HG02678 (cell line): ENCODE measurements around the gene BAHCC1.

Experiments
- ATAC-seq: cut with Tn5 transposase; IDR thresholded peaks from one replicate; pipeline ENCODE4 v1.9.1; 2021; ENCODE audit warnings: mild to moderate bottlenecking, moderate library complexity; ENCODE audit not compliant: unreplicated experiment

Gene BAHCC1

DNA sequence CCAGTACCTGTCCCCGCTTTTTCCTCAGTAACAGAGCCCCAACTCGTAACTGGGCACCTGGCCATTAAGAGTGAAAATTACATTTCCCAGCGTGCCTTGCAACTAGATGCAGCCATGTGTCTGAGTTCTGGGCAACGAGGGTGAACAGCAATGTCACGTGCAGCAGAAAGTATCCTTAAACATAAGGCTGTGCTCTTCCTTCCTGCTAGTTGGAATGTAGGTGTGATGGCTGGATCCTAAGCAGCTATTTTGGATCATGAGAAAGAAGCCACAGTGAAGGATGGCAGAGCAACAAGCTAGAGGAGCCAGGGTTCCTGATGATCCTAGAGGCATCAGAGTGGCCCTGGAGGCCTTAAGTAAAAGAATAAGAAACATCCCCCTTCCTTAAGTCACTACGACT lies 81.4 kb downstream of the BAHCC1 start:
- no peak for ATAC-seq

DNA sequence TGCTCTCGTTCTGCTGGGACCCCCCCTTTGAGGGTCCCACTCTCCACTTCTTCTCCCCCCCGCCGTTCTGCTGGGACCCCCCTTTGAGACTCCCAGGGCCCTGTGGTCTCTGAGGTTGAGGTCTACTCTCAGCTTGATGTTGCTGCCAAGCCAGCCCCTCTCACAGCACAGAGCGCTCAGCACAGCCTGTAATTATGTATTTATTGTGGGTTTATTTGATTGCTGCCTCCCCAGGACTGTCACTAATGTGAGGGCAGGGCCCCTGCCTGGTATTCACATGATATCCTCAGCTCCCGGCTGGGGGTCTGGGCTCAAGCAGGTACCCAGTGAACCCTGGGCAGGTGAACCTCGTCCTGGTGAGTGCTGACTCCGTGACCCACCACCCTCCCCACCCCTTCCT lies 81.9 kb downstream of the BAHCC1 start:
- no peak for ATAC-seq

DNA sequence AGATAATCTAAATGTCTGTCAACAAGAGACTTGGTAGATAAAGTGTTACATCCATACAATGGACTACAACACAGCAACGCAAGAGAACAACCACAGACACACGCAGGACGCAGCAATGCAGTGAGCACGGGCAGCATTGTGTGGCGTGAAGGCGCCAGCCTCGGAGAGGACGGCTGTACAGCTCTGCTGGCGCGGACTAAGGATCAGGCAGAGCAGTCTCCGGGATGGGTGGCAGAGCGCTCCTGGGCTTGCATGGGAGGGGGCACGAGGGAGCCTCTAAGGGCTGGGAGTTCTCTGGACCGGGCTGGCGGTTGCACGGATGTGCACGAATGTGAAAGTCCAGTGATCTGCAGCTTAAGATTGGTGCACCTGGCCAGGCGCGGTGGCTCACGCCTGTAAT lies 82.9 kb downstream of the BAHCC1 start:
- ATAC-seq = no peak

DNA sequence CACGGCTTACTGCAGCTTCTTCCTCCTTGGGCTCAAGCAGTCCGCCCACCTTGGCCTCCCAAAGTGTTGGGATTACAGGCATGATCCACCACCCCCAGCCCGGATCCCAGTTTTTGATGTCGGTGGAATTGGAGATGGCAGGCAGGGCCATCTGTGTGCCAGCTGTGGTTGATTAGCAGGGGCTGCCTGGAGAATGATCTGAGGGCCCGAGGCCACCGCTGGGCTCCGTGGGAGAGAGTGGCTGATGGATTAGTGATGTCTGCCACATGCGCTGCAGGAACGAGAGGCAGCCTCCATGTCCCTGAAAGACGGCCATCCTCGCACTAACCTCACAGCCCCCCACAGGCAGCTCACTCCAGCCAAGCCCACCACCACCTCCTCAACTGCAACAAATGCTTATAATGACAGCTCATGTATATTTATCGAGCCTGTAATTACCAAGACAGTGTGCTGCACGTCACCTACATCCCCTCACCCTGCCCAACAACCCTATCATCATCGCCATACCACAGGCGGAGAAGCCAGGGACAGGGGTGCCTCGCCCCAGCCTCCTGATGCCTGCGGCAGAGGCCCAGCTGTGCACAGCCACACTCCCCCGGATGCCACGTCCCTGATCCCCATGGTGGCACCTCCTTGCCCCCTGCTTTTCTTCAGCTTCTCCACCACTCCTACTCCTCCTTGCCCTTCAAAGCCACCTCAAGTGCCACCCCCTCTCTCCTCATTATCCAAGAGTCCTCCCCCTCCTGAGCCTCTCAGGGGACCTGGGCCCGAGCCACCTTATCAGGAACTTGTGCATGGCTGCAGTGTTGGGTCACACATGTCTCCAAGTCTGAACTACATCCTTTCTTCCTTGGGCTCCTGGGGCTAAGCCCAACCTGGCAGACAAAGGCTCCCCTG lies 84.2 kb downstream of the BAHCC1 start:
- no peak for ATAC-seq

DNA sequence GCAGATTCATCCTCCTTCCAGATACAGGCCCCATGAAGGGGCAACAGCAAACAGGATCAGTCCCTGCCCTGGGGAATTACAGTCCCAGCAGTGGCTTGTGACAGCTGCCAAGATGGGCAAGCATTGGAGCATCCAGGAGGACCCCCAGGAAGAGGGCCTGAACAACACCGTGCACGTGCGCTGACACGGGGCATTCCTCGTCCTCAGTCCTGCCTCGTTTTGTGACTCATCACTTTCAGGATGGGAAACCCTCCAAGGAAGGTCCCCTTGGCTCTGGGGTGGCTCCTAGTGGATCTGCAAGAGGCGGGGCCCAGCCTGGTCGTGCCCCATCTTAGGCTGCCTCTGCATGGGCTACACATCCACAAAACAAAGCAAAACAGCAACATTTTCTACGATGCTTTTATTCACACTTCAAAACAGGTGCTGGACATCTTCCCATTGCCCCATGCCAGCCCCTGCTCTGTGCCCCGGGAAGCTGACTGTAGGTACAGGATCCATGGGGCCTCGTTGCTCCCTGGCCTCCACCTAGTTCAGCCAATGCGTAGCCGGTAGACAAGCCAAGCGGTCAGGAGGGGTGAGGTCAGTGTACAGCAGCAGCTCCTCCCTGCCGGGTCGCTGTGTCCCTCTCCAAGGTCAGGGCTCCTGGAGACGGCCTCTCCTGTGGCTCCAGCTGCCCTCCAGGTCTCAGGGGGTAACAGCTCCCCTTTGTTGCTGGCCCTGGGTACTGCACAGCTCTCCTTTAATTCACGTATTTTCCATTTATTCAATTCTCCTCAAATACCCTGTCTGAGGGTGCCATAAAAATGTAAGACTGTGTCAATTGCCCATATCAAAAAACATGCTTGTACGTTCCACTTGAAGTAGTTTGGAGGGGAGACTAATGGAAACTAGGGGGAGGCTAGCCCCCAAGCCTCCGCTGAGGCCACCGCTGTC lies 85.1 kb downstream of the BAHCC1 start:
- no peak for ATAC-seq

DNA sequence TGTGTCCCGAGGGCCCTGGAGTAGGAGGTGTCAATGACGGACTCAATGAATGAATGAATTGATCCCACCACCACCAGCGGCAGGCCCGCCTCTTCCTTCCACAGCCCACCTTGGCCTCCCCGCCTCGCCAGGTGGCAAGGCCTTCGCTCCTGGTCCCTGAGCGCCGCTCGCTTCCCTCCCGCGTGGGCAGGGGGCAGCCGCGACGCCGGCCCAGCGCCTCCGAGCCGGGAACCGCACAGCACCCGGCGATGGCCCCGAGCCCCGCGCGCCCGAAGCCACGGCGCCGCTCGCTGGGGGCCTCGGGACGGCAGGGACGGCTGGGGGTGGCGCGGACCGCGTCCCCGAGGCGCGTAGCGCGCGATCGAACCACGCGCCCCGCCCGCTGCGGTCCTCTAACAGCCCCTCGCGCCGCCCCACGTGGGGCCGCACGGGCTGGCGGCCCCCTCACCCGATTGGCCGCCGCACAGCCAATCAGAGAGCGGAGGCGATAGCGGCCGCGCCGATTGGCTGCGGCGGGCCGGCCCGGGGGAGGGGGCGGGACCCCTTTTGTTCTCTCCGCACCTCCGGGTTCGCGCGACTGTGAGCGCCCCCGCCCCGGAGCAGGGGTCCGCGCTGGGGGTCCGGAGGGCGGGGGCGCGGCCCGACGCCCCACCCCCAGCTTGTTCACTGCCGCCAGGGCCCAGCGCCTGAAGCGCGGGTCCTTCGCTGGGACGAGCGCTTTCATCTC lies 86.0 kb downstream of the BAHCC1 start:
- no peak for ATAC-seq

DNA sequence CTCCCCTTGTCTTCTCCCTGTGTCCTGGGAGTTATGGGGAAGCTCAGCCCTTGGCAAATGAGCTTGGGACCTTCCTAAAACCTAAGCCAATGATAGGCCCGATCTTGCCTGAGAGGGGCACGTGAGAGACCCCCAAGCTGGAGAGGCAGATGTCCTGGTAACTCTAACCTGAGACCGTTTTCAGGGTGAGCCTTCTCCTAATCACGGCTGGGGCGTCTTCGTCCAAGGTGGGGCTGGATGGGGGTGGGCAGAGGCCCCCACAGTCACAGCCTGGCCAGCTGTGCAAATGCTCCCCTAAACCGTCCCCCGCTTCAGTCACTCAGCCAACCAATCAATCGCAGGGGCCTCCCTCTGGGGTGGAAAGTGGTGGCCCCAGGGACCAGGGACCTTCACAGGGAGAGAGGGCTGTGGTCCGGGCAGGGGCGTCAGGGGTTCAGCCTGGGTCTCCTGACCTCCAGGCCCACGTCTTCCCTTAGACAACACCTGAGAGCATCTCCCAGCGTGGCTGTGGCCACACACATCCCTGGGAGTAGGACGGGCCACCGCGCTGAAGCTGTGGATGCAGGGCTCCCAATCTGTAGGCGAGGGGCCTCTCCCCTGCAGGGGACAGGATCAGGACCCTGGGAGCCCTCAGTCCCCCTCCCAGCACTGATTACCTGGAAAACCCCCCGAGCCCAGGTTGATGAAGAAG lies 86.7 kb downstream of the BAHCC1 start:
- no peak for ATAC-seq

DNA sequence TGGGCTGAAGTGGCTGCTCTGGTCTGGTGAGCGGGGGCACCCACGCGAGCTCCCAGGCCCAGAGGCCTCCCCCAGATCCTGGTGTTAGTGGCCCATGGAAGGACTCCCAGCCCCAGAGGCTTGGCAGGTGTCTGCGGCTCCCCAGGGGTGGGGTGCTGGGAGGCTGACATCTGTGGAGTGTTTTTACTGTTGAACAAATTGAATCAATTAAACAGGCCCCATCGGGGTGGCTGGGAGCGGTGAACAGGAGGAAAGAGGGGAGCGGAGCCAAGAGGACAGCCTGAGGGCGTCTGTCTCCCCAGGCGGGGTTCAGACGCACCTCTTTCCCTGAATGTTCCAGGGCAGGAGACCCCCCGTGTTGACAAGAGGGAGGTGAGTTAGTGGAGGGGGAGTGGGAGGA lies 87.4 kb downstream of the BAHCC1 start:
- ATAC-seq = no peak

DNA sequence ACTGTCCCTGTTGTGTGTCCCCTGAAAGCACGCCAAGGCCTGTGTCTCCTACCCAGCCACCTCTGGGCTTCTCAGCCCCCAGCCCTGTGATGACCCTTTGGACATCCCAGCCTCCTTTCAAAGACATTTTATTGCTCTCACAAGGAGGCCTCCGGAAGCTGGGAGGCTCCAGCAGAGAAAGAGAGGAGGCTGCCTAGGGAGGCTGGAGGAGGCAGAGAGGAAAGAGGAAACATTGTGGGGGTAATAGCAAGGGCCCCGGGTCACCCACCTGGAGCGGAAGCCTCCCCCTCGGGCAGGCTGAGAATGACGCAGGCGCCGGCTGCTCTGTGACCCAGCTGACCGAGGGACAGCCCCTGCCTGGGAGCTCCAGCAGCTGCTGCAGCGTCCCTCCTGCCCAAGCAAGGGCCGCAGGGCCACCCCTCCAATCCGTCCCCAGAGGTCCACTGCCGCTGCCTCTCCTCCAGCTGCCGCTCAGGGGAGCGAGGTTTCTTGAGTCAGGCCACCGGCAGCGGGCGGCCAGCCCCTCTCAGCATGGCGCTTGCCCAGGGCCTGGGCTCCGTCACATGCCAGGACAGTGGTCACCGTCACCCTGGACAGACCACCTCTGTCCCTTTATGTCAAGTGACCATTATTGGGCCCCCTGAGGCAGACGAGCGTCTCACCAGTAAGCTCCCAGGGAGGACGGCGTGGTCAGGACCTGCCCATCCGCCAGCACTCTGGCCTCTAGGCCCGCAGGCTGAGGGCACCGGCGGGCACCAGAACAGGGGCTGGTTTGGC lies 88.0 kb downstream of the BAHCC1 start:
- no peak for ATAC-seq

DNA sequence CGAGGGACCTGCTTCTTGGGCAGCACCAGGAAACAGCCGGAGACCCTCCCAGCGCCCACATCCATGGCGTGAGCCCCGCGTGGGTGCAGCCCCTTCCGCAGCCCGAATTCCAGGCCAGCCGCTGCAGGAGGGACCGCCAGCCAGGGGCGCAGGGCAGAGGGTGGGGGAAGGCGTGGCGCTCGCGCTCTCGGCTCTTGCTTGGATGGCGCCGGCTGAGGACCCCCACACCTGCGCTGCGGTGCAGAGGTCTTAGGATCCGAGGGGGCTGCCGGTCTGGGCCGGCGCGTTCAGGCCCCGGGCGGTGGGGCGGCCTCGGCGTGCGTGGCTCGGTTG lies 88.6 kb downstream of the BAHCC1 start:
- no peak for ATAC-seq

DNA sequence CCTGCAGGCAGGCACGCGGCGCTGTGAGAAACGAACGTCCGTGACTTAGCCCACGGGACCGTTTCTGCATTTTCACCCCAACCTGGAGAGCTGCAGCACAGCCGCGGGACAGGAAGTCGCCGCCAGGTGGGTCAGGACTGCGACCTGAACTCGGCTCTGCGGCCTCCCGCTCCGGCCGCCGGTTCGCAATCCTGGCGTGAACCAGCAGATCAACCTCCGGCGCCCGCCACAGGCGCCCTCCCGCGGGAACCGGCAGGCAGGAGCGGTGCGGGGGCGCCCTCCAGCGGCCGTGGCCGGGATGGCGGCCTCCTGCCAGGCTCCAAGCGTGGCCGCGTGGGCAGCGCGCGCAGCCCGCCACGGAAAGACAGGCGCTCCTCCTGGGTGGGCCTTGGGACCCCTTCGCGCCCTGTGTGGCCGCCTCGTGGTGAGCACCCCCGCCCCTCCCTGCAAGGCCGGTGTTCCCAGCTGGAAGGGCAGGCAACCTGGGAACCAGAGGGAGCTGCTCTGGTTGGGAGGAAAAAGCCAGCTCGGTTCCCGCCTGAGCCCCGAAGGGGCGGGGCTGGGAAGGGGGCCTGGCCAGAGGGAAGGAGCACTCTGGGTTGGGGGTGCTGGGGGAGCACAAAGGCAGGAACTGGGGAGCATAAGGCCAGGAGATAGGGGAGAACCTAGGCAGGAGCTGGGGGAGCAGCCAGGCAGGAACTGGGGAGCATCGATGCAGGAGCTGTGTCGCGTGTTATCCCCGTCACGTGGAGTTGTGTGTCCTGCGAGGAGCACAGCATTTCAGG lies 89.1 kb downstream of the BAHCC1 start:
- peak; percentile 51 for ATAC-seq

DNA sequence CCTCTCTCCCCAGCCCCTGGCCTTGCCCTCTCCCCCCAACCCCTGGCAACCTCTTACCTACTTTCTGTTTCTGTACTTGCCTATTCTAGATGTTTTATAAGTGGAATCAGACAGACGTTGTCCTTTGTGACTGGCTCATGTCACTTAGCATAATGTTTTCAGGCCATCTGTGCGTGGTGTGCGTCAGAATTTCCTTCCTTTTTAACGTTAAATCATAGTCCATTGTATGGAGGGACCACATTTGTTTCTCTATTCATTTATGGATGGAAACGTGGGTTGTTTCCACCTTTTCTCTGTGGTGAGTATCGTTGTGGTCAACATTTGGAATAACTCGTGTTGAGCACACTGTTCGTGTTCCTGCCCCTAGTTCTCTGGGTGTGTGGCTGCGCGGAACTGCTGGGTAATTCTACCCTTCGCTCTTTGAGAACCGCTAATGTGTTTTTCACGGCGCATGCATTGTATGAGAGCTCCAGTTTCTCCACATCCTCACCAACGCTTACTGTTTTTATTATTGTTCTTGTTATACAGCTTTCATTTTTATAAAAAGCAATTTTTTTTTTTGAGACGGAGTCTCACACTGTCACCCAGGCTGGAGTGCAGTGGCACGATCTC lies 91.0 kb downstream of the BAHCC1 start:
- no peak for ATAC-seq

DNA sequence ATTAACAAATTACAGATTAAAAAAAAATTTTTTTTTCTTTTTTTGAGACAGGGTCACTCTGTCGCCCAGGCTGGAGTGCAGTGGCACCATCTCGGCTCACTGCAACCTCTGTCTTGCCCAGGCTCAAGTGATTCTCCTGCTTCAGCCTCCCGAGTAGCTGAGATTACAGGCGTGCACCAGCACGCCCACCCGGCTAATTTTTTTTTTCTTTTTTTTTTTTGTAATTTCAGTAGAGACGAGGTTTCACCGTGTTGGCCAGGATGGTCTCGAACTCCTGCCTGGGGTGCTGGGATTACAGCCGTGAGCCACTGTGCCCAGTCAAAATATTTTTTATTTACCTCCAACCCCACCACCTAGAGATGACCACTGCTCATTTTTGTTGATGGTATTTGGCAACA lies 91.8 kb downstream of the BAHCC1 start:
- no peak for ATAC-seq

DNA sequence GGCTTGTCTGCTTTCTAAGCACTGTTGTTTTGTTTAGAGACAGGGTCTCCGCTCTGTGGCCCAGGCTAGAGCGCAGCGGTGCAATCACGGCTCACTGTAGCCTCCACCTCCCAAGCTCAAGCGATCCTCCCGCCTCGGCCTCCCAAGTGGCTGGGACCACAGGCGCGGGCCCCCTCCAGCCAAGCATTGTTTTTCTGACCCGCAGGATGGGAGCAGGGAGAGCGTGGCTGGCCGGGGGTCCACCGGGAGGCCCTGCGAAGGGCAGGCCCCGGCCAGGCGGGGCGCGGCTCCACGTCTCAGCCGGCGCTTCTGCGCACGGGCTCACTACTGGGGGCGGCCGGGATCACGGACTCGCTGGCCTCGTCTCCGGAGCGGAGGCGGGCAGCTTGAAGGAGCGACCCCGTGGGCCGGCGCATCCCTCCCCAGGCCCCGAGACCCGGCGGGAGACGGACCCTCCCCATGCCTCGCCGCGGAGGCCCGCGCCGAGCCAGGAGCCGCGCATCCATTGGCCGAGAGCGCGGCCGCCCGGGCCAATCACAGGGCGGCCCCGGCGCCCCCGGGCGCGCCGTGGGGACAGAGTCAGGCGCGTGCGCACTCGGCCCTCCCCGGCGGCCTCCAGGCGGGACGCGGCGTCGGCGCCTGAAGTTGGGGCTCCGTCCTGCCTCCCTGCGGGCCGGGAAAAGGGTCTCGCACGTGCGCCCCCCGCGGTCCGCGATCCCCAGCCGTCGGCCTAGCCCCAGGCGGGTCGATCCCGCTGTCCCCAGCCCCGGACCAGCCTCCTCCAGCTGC lies 92.4 kb downstream of the BAHCC1 start:
- ATAC-seq = peak; percentile 56

DNA sequence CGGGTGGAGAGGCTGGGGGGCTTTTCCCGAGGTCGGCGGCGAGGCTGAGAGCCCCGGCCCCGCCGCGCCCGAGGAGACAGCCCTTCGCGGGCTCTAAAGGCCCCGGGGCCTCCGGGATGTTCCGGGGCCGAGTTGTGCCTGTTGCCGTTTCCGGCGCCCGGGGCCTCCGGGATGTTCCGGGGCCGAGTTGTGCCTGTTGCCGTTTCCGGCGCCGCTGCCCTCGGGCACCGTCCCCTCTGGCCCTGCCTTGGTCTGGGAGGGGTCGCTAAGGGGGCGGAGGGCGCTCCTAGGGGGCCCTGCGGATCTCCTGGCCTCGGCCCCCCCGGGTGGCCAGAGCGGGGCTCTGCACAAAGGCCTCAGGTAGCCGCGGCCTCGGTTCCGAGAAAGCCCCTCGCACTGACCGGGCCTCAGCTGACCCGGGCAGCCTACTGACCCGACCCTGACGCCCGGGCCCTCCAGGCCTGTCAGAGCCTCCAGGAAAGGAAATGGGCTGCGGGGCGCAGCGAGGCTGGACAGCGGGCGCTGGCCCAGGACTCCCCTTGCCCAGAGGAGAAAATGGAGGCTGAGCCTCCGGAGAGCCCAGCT lies 93.1 kb downstream of the BAHCC1 start:
- peak; percentile 4 for ATAC-seq

DNA sequence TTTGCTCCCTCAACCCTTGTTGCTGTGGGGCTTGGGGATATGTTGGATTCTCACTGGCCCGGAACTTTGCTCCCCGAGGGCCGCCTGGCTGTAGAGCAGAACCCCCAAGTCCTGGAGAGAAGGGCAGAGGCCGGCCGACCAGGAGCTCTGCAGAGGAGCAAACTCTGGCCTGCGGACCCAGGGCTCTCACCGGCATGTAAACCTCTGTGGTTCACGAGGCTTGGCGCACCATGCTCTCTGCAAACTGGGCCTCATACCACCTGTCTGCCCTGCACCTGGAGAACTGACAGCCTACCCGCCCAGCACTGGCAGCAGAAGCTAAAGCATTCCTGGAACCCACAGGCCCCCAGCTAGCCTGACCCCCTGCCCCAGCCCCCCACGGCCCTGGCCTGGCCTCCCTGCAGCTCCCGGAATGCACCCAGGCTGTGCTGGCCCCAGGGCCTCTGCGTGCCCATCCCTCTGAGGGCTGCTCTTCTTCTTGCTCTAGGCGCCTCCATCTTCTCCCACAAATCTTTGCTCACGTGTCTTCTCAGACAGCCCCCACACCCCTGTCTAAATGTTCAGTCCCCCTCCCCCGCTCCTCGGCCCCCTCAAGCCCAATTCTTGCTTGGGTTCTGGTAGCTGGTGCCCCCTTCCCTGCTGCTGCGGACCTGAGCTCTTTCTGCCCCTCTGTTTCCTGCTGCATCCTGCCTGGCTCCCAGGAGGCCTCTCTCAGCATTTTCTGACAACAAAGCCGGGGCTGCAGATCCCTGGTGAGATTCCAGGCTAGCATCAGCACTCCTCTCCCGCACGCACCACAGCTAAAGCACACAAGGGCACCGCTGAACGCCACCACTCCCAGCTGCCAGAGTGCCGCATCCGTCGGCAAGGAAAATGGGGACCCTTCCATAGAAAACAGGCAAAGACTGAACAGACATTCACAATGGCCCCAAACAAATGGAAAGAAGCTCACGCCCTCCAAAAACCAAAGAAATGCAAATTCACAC lies 94.0 kb downstream of the BAHCC1 start:
- no peak for ATAC-seq
